Testis (tissue), 2 donors: Measurements from ENCODE around the gene EYS.

Experiments
- CTCF ChIP-seq, 3 experiments: fragments of 450-650 bp in 2 of 3; fragments of 200-600 bp in 1 of 3; sonication (generic) in 1 of 3; IDR thresholded peaks; one replicate each; pipeline ENCODE4 v1.5.1; 2016 to 2019; ENCODE audit warnings: antibody characterized with exemption in 3 of 3, mild to moderate bottlenecking in 2 of 3, moderate library complexity in 1 of 3
- POLR2A ChIP-seq: fragments of 450-650 bp; IDR thresholded peaks from one replicate; pipeline ENCODE4 v1.6.1; 2017; ENCODE audit warnings: antibody characterized with exemption, mild to moderate bottlenecking, moderate library complexity

GRCh38 chr6:63773200-63773599 is 1933.8 kb downstream of the EYS start:
- no peak for TF ChIP-seq POLR2A
- TF ChIP-seq CTCF (IDR thresholded peaks at IDR 0.05) = no peak
